HepG2 (cell line): Measurements from ENCODE around the gene WDR62. TPM values are rescaled to one million over a fixed set of nuclear protein-coding genes. Genes with fewer than 3 reads are reported as not detected.
A peak's percentile ranks its signal among the peaks of the same experiment; 100 is the strongest.

Experiments
- ATRX ChIP-seq: sonication (generic); formaldehyde crosslinking; IDR thresholded peaks from 2 replicates; pipeline ENCODE4 v1.4.0; 2020; ENCODE audit warnings: missing genetic modification reagents, borderline replicate concordance
- ELF1 ChIP-seq: sonication (generic); formaldehyde crosslinking; IDR thresholded peaks from 2 replicates; pipeline ENCODE4 v1.4.0; 2020; ENCODE audit warnings: missing genetic modification reagents
- ETS1 ChIP-seq: sonication (generic); formaldehyde crosslinking; IDR thresholded peaks from 2 replicates; pipeline ENCODE4 v1.4.0; 2020; ENCODE audit warnings: missing genetic modification reagents
- HMG20B ChIP-seq: conservative IDR thresholded peaks from 2 replicates; pipeline ENCODE4 v1.6.1; 2016; ENCODE audit warnings: missing genetic modification reagents, missing compliant biosample characterization
- MED13 ChIP-seq: sonication (generic); formaldehyde crosslinking; IDR thresholded peaks from 2 replicates; pipeline ENCODE4 v1.5.0; 2020; ENCODE audit warnings: missing genetic modification reagents
- MXD1 ChIP-seq: sonication (generic); formaldehyde crosslinking; IDR thresholded peaks from 2 replicates; pipeline ENCODE4 v1.4.0; 2020; ENCODE audit warnings: mild to moderate bottlenecking, missing genetic modification reagents
- MXI1 ChIP-seq: IDR thresholded peaks from 3 replicates; pipeline ENCODE4 v1.6.1; 2012; ENCODE audit warnings: low read depth, low read length, inconsistent platforms, borderline replicate concordance
- NR1H2 ChIP-seq: sonication (generic); formaldehyde crosslinking; IDR thresholded peaks from 2 replicates; pipeline ENCODE4 v1.8.1; 2022; ENCODE audit warnings: low read depth, missing genetic modification reagents, borderline replicate concordance
- RBFOX2 ChIP-seq: fragments of 200-400 bp; formaldehyde crosslinking; IDR thresholded peaks from 2 replicates; pipeline ENCODE4 v1.6.1; 2017; ENCODE audit warnings: low read depth, mild to moderate bottlenecking, low read length
- RXRA ChIP-seq: sonication (generic); formaldehyde crosslinking; IDR thresholded peaks from 2 replicates; pipeline ENCODE4 v1.5.1; 2020; ENCODE audit warnings: missing genetic modification reagents
- SIN3B ChIP-seq: fragments of 150-350 bp; IDR thresholded peaks from 2 replicates; pipeline ENCODE4 v1.6.1; 2014; ENCODE audit warnings: low read length
- STAG1 ChIP-seq: sonication (generic); formaldehyde crosslinking; IDR thresholded peaks from 2 replicates; pipeline ENCODE4 v1.4.0; 2020; ENCODE audit warnings: missing genetic modification reagents
- ZFP90 ChIP-seq: sonication (generic); formaldehyde crosslinking; IDR thresholded peaks from 2 replicates; pipeline ENCODE4 v1.8.0; 2022; ENCODE audit warnings: missing genetic modification reagents, mild to moderate bottlenecking, inconsistent platforms, borderline replicate concordance
- ZNF20 ChIP-seq: sonication (generic); formaldehyde crosslinking; IDR thresholded peaks from 2 replicates; pipeline ENCODE4 v1.4.0; 2020; ENCODE audit warnings: mild to moderate bottlenecking, moderate library complexity, missing genetic modification reagents
- ZNF280D ChIP-seq: sonication (generic); formaldehyde crosslinking; IDR thresholded peaks from 2 replicates; pipeline ENCODE4 v1.5.1; 2020; ENCODE audit warnings: mild to moderate bottlenecking, missing genetic modification reagents
- ZNF343 ChIP-seq: sonication (generic); formaldehyde crosslinking; IDR thresholded peaks from 2 replicates; pipeline ENCODE4 v1.4.0; 2020; ENCODE audit warnings: mild to moderate bottlenecking, missing genetic modification reagents
- ZNF574 ChIP-seq: sonication (generic); formaldehyde crosslinking; IDR thresholded peaks from 2 replicates; pipeline ENCODE4 v1.4.0; 2020; ENCODE audit warnings: missing genetic modification reagents
- ZNF766 ChIP-seq: sonication (generic); formaldehyde crosslinking; IDR thresholded peaks from 2 replicates; pipeline ENCODE4 v1.5.0; 2020; ENCODE audit warnings: missing genetic modification reagents, borderline replicate concordance
- ZNF800 ChIP-seq: sonication (generic); formaldehyde crosslinking; IDR thresholded peaks from 2 replicates; pipeline ENCODE4 v1.4.0; 2020; ENCODE audit warnings: missing genetic modification reagents
- polyA plus RNA-seq, 8 experiments: library from polyadenylated mRNA; depleted of rRNA in 3 of 8; stranded (reverse) in 7 of 8; unstranded in 1 of 8; fragments of >200 nt; fragmentation: Illumina TruSeq in 4 of 8; extraction: Trizol in 4 of 8; gene quantifications; 2 replicates each; pipeline versions ENCODE4 v1.2.1 to v1.2.3, GENCODE V29; 2011 to 2016; ENCODE audit warnings: low read depth in 4 of 8, missing spikeins in 1 of 8, mixed read lengths in 1 of 8; ENCODE audit not compliant: insufficient read depth in 1 of 8
- total RNA-seq, 5 experiments: library from RNA; depleted of rRNA; stranded (reverse); fragments of >200 nt; fragmentation: Illumina TruSeq; extraction: Trizol; gene quantifications; 2 replicates each; pipeline ENCODE4 v1.2.3, GENCODE V29; 2016; ENCODE audit warnings: low read depth in 1 of 5

Gene WDR62
- total and polyA plus RNA-seq, 2 of the 13 experiments (the other 11 are each of a cell fraction or from before 2014, with no cell fraction given) = 5.8 to 12.5 TPM

- TF ChIP-seq ZNF800 (CRISPR knock-in tag) (0 out of 2 replicates have a peak, but pooled peaks have one; percentile 41), MXI1 (0 out of 3 replicates have a peak, but pooled peaks have one; percentile 24), HMG20B (CRISPR knock-in tag) (0 out of 2 replicates have a peak, but pooled peaks have one; percentile 13), ELF1 (CRISPR knock-in tag) (peak; percentile 33; the same call in 1 of the 2 replicates), ZNF574 (CRISPR knock-in tag) (peak; percentile 44), ATRX (CRISPR knock-in tag) (no peak), ZNF343 (CRISPR knock-in tag) (peak; percentile 75; the same call in 1 of the 2 replicates), NR1H2 (CRISPR knock-in tag) (0 out of 2 replicates have a peak, but pooled peaks have one; percentile 37), SIN3B (no peak), RBFOX2 (peak; percentile 50), MED13 (CRISPR knock-in tag) (no peak), ZNF280D (CRISPR knock-in tag) (no peak; the same call in 1 of the 2 replicates), ZFP90 (CRISPR knock-in tag) (peak; percentile 67; the same call in 1 of the 2 replicates), STAG1 (peak; percentile 14; the same call in 1 of the 2 replicates), MXD1 (no peak; the same call in 1 of the 2 replicates), ZNF766 (CRISPR knock-in tag) (peak; percentile 50; the same call in 1 of the 2 replicates), ZNF20 (CRISPR knock-in tag) (no peak), RXRA (CRISPR knock-in tag) (0 out of 2 replicates have a peak, but pooled peaks have one; percentile 47), ETS1 (CRISPR knock-in tag) (no peak)
Observed at GRCh38 chr19:36008336-36008978, 46.2 kb upstream of the WDR62 start, which contains the start of gene SYNE4 (continued).
